T1000 (cell line): ENCODE results near the gene RPUSD1.
"Not testable (repeated sequence)": the region's sequence is repeated elsewhere in the genome, so short reads cannot be mapped to it uniquely, and the experiment has no call there.

Source experiments
- DNase-seq: peaks from one replicate; lab custom pipeline; 2025; ENCODE audit warnings: mixed read lengths; lab: John Stamatoyannopoulos, UW

Gene RPUSD1

GRCh38 chr16:747978-748746 lies 40.0 kb downstream of the RPUSD1 start:
- DNase-seq, result no peak

DNA sequence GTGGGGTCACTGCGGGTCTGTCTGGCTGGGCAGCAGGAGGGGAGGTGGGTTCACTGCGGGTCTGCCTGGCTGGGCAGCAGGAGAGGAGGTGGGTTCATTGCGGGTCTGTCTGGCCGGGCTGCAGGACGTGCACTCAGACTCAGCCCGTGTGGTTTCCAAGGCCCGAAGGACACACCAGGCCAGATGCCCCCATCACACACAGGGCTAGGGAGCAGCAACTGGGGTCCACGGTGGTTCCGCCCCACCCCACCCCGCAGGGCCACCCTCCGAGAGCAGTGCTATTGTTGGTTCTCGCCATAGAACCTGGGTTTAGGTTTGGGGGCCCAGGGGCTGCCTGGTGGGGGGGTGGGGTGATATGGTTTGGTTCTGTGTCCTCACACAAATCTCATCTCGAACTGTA lies 41.5 kb downstream of the RPUSD1 start:
- no peak for DNase-seq

GRCh38 chr16:745739-746138 lies 42.4 kb downstream of the RPUSD1 start:
- DNase-seq, result no peak

DNA sequence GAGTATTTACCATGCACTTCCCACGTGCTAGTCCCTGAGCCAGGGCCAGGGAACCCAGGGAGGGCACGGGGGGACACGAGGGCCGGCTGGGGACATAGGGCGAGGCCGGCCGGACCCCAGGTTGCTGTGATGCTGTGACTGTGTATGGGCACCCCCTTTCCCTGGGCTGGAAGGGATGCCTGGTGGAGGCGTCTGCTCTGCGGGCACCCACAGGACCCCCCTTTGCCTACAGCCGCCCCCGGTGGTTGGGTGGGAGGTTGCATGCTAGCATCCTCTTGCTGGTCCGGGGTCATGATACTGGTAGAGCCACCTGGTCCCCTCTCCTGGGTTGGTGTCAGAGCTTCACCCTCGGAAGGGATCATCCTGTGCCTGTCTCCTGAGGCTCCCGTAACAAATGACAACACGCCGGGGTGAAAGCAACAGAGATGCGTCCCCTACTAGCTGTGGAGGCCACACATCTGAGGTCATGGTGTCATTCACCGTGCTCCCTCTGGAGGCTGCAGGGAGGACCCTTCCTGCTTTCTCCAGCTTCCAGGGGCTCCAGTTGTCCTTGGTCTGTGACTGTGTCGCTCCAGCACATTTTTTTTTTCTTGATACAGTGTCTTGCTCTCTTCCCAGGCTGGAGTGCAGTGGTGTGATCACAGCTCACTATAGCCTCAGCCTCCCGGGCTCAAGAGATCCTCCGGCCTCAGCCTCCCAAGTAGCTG lies 44.2 kb downstream of the RPUSD1 start:
- DNase-seq, result no peak

- DNase-seq, result not testable (repeated sequence)
Measured at GRCh38 chr16:742894-743293, 45.3 kb downstream of the RPUSD1 start.

DNA sequence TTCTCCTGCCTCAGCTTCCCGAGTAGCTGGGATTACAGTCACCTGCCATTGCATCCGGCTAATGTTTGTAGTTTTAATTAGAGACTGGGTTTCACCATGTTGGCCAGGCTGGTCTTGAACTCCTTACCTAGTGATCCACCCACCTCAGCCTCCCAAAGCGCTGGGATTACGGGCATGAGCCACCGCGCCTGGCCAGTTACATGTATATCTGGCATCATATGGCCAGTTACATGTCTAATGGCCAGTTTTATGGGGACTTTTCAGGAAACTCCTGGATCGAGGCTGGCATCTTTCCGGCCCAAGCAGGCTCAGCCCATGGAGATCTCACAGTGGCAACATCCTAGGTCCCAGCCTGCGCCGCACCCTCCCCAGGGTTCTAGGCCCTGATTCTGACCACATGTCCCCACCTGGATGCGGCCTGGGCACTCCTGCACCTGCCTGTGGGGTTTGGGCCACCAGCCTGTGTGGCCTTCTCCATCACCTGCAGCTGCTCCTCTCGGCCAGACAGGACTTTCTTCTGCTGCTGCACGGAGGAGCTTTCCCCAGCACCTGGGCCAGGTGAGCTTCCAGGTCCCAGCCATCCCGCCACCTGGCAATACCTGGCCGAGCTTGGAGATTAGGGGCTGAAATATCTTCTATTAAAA lies 46.1 kb downstream of the RPUSD1 start:
- no peak for DNase-seq

DNA sequence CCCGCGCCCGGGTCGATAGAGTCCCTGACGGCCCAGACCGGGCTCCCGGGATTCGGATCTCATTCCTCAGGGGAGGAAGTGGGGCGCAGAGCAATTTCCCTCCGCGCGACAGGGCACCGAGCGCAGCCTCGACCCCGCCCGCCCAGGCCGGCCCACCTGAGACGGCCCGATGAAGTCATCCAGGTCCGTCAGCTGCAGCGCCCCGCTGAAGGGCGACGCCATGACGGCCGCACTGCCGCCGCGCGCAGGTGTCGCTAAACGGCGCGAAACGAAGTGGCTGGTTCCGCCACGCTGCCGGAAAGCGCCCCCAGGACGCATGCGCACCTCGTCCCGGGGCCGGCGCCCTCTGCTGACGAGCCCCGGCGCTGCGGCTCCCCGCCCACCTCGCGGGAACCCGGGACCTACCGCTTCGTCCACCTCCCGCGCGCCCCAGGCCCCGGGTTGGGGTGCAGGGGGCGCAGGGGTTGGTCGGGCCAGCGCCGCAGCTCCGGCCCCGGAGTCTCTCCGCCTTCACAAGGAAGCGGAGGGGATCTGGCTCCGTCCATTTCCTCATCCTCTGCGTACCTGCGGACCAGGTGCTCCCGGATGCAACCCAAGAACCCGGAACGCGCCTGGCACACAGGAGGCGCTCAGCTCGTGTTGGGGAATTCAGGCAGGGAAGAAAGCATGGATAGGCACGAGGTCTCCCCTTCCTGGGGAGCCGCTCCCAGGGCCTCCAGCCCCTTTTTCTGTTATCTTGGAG lies 47.2 kb downstream of the RPUSD1 start, which contains the start of gene CIAO3:
Gene CIAO3 (minus strand): TSS at position 234 of the 742 bp plus-strand sequence. CDS start 12 bp downstream, at position 222.
- DNase-seq, result peak; percentile 91

GRCh38 chr16:740459-740763 lies 47.8 kb downstream of the RPUSD1 start:
- DNase-seq, result no peak

DNA sequence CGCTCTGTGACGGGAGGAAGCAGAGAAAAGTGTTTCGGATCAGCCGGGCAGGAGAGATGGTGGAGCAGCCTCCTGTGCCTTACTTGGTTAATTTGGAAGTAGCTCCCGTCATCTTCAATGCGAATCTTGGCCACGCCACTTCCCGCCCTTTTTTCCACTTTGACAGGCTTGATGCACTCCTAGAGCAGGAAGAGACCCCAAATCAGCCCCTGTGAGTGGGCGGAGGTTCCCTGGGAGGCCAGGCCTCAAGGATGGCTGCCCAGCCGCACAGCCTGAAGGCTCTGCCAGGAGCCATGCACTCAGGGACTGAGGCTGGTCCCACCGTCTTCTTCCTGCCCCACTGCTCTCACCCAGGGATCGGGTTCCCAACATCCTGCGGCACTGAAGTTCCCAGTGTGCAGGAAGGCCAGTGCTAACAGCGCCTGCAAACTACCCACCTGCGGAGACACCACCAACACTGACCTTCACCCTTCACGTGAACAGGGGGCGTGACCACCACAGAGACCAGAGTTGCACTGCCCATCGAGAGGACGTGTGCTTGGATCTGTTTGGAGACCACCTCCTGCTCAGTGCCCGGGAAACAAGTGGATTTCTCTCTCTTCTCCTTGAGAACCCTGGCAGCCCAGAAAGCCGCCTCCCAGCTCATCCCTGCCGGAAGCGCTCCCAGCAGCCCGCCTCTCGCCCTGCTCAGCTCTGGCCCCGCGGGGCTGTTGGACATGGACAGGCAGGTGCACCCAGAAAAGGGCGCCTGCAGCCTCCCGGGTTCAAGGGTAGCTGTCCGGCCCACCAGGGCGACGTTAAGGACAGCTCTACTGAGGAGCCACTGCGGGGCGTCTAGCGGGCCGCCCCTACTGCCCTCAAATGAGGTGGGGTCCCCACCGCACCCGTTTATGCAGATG lies 48.4 kb downstream of the RPUSD1 start:
- no peak for DNase-seq

GRCh38 chr16:736936-737481 lies 51.2 kb downstream of the RPUSD1 start:
- no peak for DNase-seq

GRCh38 chr16:735982-736453 lies 52.2 kb downstream of the RPUSD1 start:
- no peak for DNase-seq

DNA sequence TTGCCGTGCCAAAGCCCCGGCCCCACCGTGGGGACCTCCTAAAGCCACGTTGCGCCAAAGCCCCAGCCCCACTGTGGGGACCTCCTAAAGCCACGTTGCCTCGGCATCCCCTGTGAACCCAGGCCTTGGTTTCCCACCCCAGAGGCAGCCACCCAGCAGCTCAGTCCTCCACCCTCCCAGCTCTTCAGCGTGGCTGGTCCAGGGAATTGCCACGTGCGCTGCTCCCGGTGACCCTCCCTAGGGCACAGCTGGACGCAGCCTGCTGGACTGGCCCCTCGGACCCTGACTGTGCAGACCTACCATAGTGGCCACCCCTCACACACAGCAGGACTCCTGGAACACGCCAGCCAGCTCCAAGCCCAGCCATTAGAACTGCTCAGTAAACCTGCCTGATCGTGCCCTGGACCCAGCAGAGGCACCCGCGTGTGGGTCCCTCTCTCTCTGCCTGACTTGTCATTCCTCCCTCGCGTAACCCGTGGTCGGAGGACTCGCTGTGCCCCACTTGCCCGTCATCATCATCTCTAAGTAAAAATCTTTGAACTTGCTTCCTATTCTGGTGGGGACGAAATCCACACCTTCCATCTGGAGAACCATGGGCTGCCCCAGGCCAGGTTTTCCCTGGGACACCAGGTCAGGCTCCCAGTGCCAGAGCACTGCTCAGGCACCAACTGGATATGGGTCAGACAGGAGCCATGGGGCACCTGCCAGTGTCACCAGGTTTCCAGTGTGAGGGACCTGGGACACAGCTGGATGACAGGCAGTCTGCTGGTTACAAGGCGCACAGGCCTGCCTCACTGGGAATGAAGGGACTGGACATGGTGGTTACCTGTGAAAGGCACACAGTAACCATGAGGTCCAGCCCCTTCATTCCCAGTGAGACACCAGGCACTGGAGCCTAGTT lies 53.0 kb downstream of the RPUSD1 start:
- no peak for DNase-seq
